ENCODE data around the gene EEF2KMT. TPM values are rescaled to one million over a fixed set of nuclear protein-coding genes. Genes with fewer than 3 reads are reported as not detected.
"Not testable (repeated sequence)": the region's sequence is repeated elsewhere in the genome, so short reads cannot be mapped to it uniquely, and the experiment has no call there.

Gene EEF2KMT
- total RNA-seq, 1 donor from 2014 or later = 8.9 TPM

DNA sequence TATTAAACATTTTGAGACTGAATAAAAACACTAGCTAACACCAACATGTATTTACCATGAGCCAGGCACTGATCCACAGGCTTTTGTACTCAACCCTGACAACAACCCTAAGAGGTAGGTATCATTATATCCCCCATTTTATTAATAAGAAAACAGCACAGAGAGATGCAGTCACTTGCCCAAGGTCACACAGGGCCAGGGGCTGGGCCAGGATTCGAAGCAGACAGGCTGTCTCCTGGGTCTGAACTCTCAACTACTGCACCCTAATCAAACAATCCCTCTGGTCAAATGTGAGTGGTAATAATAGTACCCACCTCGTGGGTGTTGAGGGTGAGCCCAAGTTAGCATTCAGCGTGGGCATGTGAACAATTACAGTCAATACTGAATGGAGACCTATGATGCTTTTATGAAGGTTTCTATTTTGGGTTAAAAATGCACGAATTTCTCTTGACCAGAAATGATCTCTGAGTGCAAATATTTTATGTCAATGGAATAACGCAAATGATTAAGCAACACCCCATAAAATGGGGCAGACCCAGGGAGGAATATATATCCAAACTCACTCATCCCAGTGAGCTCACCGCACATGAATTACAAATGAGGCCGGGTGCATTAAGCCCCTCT, 1.0 kb downstream of the EEF2KMT start:
- not testable (repeated sequence) for DNase-seq (ENCODE audit: low read depth, low spot score)

DNA sequence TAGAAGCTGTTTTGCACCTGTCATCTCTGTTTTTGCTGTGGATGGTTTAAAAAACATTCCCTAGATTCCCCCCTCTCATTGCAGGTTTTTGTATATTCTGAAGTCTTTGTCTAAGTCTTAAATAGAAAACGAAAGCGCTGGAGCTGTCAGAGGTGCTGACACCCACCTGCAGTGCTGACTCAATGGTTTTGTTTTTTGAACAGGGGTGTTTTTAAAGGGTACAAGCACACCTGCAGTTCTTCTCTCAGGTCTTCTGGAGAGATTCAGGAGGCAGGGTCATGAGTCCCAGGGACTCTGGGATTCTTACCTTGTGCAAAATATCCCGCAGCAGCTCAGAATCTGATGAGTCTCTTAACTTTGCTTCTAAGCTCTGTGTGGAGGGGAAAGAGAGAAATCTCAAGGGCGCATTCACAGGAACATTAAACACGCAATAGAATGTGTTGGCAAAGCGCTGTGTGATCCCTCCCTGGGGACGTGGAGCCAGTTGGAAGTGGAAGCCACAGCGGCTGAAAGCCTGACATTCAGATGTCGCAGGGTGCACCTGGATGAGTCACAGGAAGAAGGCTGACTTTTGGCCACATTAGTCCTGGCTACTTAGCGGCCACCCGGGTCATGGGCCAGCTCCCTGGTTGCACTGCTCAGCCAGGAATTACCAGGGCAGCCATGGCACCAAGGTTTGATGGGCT, 2.3 kb downstream of the EEF2KMT start:
- not testable (repeated sequence) for DNase-seq (ENCODE audit: low read depth, low spot score)

DNA sequence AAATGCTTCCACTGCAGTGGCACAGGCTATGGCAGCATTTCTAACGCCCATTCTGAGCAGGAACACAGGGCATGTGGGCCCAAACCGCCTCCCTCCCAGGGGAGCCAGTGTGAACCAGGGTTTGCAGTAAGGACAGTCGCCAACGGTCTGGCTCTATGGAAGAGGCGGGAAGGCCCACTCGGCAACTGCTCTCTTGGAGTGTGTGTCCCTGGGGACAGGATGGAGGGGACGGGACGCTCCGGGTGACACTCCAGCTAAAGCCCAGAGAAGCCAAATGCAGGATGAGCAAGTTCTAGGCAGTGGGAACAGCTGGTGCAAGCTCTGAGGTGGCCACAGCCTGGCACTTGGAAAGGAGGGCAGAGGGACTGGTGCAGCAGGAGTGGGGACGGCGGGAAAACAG, 3.8 kb downstream of the EEF2KMT start:
- not testable (repeated sequence) for DNase-seq (ENCODE audit: low read depth, low spot score)

- not testable (repeated sequence) for DNase-seq (ENCODE audit: low read depth, low spot score)
Measured at GRCh38 chr16:5093081-5093480, 4.5 kb downstream of the EEF2KMT start.

GRCh38 chr16:5090592-5090991, 7.0 kb downstream of the EEF2KMT start:
- not testable (repeated sequence) for DNase-seq (ENCODE audit: low read depth, low spot score)

DNA sequence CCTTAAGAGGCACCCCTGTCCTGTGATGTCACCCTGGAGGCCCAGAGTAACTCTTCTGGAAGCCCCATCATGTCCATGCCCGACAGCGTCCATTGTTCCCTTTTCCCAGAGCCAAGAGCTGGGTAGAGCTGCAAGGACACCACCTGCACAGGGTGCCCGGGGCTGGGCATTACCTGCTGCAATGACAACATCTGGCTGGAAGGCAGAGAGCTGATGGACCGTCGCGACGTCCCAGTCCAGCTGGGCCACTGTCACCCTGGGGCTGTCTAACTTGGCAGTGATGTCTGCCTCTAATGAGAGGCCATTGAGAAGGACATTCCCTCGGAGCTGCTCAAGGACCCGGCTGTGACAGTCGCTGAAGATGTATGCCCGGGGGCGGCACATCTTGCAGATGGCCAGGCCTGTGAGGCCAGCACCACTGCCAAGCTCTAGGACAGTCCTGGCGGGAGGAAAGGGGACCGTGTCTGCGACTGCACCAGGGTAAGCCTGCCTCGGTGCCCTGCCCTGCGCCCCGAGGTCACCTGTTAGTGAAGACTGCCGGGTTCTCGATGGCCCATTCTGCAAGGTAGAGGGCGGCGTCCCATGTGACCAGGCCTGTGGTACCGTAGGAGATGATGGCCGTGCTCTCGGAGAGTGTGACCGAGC, 7.6 kb downstream of the EEF2KMT start:
- DNase-seq (ENCODE audit: low read depth, low spot score) = not testable (repeated sequence)

GRCh38 chr16:5088936-5089335, 8.7 kb downstream of the EEF2KMT start:
- not testable (repeated sequence) for DNase-seq (ENCODE audit: low read depth, low spot score)

DNA sequence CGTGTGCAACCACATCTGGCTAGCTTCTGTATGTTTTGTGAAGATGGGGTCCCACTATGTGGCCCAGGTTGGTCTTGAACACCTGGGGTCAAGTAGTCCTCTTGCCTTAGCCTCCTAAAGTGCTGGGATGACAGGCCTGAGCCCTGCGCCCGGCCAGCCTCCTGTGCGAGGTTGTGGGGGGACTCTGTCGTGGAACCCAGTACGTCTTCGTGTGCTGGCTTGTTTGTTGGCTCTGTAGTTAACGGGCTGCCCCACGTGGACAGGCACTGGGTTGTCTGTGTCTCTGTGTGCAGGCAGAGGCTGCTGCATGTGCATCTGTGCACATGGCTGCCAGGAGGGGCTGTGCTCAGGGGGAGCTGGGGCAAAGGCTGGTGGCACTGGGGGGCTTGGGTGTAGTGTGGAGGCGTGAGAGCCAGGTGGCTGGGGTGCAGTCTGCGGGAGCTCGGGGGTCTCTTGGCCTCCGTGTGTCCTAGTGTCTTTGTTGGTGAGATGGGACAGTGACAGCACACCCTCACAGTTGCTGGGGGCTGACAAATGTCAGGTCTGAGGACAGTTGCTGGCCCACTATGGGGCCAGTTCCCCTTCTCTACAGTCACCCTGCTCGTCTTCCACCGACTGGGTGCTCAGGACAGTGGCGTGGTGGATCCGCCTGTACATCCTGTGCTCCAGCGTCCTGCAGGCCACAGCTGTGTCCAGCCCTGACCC, 9.4 kb downstream of the EEF2KMT start:
- not testable (repeated sequence) for DNase-seq (ENCODE audit: low read depth, low spot score)

- not testable (repeated sequence) for DNase-seq (ENCODE audit: low read depth, low spot score)
Measured at GRCh38 chr16:5085716-5086115, 11.9 kb downstream of the EEF2KMT start.

- not testable (repeated sequence) for DNase-seq (ENCODE audit: low read depth, low spot score)
Measured at GRCh38 chr16:5084802-5085201, 12.8 kb downstream of the EEF2KMT start.

DNA sequence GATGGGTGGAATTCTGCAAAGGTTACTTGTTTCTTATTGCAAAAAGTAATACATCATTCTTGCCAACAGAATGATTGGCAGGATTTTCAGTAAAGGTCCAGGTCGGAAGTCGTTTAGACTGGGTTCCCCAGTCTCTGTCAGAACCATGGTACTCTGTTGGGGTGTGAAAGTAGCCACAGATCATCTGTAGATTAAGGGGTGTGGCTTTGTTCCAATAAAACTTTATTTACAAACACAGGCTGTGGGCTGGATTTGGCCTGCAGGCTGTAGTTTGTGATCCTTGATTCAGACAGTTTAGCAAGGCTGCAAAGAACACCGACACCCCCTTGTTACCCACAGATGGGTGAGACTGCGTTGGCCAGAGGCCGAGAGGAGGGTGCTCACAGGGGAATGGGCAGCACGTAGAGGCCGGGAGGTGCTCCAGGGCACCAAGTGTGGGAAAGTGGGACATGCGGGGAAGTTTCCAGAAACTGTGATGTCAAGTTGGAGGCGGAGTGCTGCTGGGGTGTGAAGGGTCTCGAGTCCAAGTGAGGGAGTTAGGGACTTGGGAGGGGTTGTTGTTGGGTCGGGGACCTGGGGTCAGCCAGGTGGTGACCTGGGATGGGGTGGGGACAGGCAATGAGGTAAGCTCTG, 13.4 kb downstream of the EEF2KMT start:
- DNase-seq (ENCODE audit: low read depth, low spot score) = not testable (repeated sequence)

DNA sequence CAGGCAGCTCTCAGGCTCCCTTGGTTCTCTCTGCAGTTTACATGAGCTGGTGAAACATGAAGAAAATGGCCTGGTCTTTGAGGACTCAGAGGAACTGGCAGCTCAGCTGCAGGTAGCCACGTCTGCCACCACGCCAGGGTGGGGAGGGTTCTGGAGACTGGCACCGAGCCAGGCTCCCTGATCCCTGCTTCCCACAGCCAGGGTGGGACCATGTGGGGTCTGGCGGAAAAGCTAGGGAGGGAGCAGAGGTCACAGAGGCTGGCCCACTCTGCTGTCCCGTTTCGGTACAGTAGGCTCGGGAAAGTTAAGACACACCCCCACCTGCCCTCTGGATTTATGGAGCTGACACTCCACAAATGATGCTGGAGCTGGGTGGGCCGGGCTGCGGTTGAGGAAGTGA, 13.9 kb downstream of the EEF2KMT start:
- DNase-seq (ENCODE audit: low read depth, low spot score) = not testable (repeated sequence)

GRCh38 chr16:5080996-5081395, 16.6 kb downstream of the EEF2KMT start:
- not testable (repeated sequence) for DNase-seq (ENCODE audit: low read depth, low spot score)

- DNase-seq (ENCODE audit: low read depth, low spot score) = not testable (repeated sequence)
Measured at GRCh38 chr16:5080461-5080860, 17.1 kb downstream of the EEF2KMT start.

GRCh38 chr16:5078626-5079025, 19.0 kb downstream of the EEF2KMT start:
- no peak for DNase-seq (ENCODE audit: low read depth, low spot score)

DNA sequence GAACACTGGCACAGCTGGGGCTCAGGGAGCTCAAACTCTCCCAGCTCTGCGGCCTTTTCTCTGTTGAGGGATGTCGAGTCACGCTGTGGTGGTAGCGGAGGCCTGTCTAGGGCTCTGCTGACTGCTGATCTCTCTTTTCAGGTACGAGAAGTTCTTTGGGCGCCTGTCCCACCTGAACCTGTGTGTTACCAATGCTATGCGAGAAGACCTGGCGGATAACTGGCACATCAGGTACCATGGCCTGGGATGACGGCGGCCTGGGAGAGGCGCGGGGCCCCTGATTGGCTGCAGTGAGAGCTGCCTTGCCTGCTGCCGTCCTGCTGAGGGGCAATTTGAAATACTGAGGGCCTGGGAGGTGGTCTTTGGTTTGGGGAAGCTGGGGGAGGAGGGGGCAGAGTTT, 20.3 kb downstream of the EEF2KMT start:
- no peak for DNase-seq (ENCODE audit: low read depth, low spot score)

GRCh38 chr16:5075637-5076036, 22.0 kb downstream of the EEF2KMT start:
- no peak for DNase-seq (ENCODE audit: low read depth, low spot score)

GRCh38 chr16:5073771-5074170, 23.8 kb downstream of the EEF2KMT start:
- not testable (repeated sequence) for DNase-seq (ENCODE audit: low read depth, low spot score)

- DNase-seq (ENCODE audit: low read depth, low spot score) = no peak
Measured at GRCh38 chr16:5073279-5073629, 24.3 kb downstream of the EEF2KMT start.

DNA sequence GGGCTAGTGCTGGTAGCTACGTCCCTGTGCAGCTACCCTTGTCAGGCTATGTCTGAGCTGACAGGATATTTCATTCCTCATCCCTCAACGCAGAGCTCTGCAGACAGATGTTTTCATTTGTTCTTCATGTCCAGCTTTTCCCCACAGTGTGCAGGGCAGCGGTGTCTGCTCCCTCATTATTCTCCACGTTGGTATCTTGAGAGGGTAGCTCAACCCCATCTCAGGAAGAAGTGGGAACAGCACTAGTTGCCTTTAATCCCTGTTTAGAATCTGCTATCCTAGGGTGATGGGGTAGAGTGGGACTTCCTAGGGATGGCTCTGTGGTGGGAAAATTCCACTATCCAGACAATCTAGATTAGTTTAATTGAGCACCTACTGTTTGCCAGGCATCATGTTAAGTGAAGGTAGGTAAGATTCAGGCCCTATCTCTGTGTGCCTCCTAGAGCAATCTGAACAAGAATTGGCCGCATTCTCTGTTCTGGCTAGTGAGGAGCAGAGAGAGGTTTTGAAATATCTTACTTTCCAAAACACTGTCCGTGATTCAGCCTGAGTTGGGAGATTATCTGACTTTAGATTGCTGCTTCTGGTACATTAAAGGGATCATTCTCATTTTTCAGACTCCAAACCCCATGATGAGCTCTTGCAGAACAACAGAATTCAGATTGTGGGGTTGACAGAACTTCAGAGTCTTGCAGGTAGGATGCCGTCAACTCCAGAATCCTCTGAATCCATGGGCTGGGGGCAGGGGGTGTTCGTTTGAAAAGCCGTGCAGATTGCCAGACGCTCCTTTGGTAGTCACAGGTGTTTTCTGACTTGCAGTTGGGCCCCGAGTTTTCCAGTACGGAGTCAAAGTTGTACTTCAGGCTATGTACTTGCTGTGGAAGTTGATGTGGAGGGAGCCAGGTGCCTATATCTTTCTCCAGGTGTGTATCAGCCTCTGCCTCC, 25.0 kb downstream of the EEF2KMT start:
- DNase-seq (ENCODE audit: low read depth, low spot score) = no peak
